K562 (cell line): ENCODE data around the gene CLSTN1. TPM values are rescaled to one million over a fixed set of nuclear protein-coding genes. Genes with fewer than 3 reads are reported as not detected.

Source experiments
- ATAC-seq: fragments of 200-7000 bp; cut with Tn5 transposase; 3 replicates; pipeline ENCODE4 v1.9.1; 2020; ENCODE audit warnings: moderate library complexity
- BruUV-seq: library from RNA; stranded (reverse); fragments of 400-500 nt; replicated peaks from 2 replicates; lab custom pipeline; 2021; lab: Mats Ljungman, UMichigan
- CTCF ChIA-PET: fragments of 300-600 bp; formaldehyde crosslinking; extraction: SDS; loops from one replicate; lab custom pipeline; 2021; ENCODE audit warnings: low intra/inter-chr PET ratio; lab: Yijun Ruan, JAX
- POLR2A ChIA-PET: fragments of 300-600, 350-650 bp; sonication (Branson Sonifier 250); formaldehyde crosslinking; extraction: SDS; loops from one replicate; lab custom pipeline; 2021; ENCODE audit warnings: antibody characterized with exemption, inconsistent platforms; lab: Yijun Ruan, JAX
- DNase-seq, 4 experiments: peaks; one replicate each; pipeline versions ENCODE4 v3.0.0 to v3.0.0-alpha.2; 2011 to 2018; ENCODE audit warnings: low spot score in 3 of 4, mixed read lengths in 3 of 4; ENCODE audit errors: extremely low read depth in 1 of 4
- FAIRE-seq: peaks from 2 replicates; lab custom pipeline; 2011; peaks lifted over from hg19 to GRCh38; lab: Jason Lieb, UNC
- H2AFZ ChIP-seq: 2 replicates; pipeline ENCODE4 v1.6.0; 2011; ENCODE audit warnings: low read depth, low read length, control low read depth, inconsistent platforms
- H3K27ac ChIP-seq: fragments of 200-600 bp; 3 replicates; pipeline ENCODE4 v1.8.0; 2011; ENCODE audit warnings: low read depth, mild to moderate bottlenecking, control low read depth, inconsistent platforms, low read length, moderate library complexity, mixed read lengths; ENCODE audit errors: extremely low read depth
- H3K27me3 ChIP-seq, 2 experiments: fragments of 300-600 bp in 1 of 2; 2 replicates in 1 of 2; 3 replicates in 1 of 2; pipeline versions ENCODE4 v1.6.0 to v1.8.0; 2011; ENCODE audit warnings: inconsistent platforms in 2 of 2, low read length in 2 of 2, mild to moderate bottlenecking in 1 of 2, mixed read lengths in 1 of 2, moderate library complexity in 1 of 2; ENCODE audit not compliant: control insufficient read depth in 2 of 2, insufficient read depth in 2 of 2
- H3K36me3 ChIP-seq: fragments of 300-600 bp; 3 replicates; pipeline ENCODE4 v1.8.0; 2011; ENCODE audit warnings: mild to moderate bottlenecking, low read length, inconsistent platforms; ENCODE audit not compliant: control insufficient read depth, insufficient read depth
- H3K4me1 ChIP-seq, 2 experiments: fragments of 200-600 bp in 1 of 2; replicated peaks in 1 of 2; 2 replicates in 1 of 2; 3 replicates in 1 of 2; pipeline versions ENCODE4 v1.5.1 to v1.8.0; 2011; ENCODE audit warnings: inconsistent platforms in 2 of 2, low read length in 2 of 2, mild to moderate bottlenecking in 1 of 2, mixed read lengths in 1 of 2, moderate library complexity in 1 of 2; ENCODE audit not compliant: control insufficient read depth in 2 of 2, insufficient read depth in 2 of 2
- H3K4me2 ChIP-seq: 2 replicates; pipeline ENCODE4 v1.6.1; 2011; ENCODE audit warnings: low read length, control low read depth, inconsistent platforms, mixed read lengths; ENCODE audit not compliant: insufficient read depth
- H3K4me3 ChIP-seq: fragments of 200-600 bp; sonication (generic), shearing (Covaris generic); 2 replicates; pipeline ENCODE4 v1.5.1; 2016; ENCODE audit warnings: control low read depth, inconsistent platforms
- H3K79me2 ChIP-seq: fragments of 200-600 bp; 3 replicates; pipeline ENCODE4 v1.8.0; 2011; ENCODE audit warnings: low read length, inconsistent platforms; ENCODE audit not compliant: control insufficient read depth, insufficient read depth
- H3K9ac ChIP-seq, 2 experiments: 2 replicates each; pipeline versions ENCODE4 v1.6.0 to v1.6.1; 2011; ENCODE audit warnings: low read depth in 2 of 2, low read length in 2 of 2, control low read depth in 1 of 2, inconsistent platforms in 1 of 2, mild to moderate bottlenecking in 1 of 2, mixed read lengths in 1 of 2; ENCODE audit not compliant: insufficient read depth in 1 of 2
- H3K9me1 ChIP-seq: one replicate; pipeline ENCODE4 v1.6.0; 2011; ENCODE audit warnings: inconsistent platforms, mild to moderate bottlenecking, low read length, moderate library complexity; ENCODE audit not compliant: control insufficient read depth, insufficient read depth
- H3K9me3 ChIP-seq: replicated peaks from 2 replicates; pipeline ENCODE4 v1.5.1; 2011; ENCODE audit warnings: low read depth, low read length, inconsistent platforms; ENCODE audit not compliant: control insufficient read depth, insufficient read depth
- H4K20me1 ChIP-seq: replicated peaks from 2 replicates; pipeline ENCODE4 v1.6.1; 2011; ENCODE audit warnings: low read length, inconsistent platforms, mixed read lengths; ENCODE audit not compliant: control insufficient read depth, insufficient read depth
- KAT7 ChIP-seq: sonication (generic); formaldehyde crosslinking; IDR thresholded peaks from 2 replicates; pipeline ENCODE4 v1.8.0; 2022; ENCODE audit warnings: missing genetic modification reagents, mild to moderate bottlenecking, borderline replicate concordance
- MED1 ChIP-seq: sonication (generic); formaldehyde crosslinking; IDR thresholded peaks from 2 replicates; pipeline ENCODE4 v1.8.1; 2023; ENCODE audit warnings: missing genetic modification reagents, borderline replicate concordance
- NR3C1 ChIP-seq: sonication (generic); formaldehyde crosslinking; IDR thresholded peaks from 2 replicates; pipeline ENCODE4 v1.8.1; 2022; ENCODE audit warnings: missing genetic modification reagents
- TAL1 ChIP-seq: fragments of 450-650 bp; IDR thresholded peaks from 2 replicates; pipeline ENCODE4 v1.6.1; 2016; ENCODE audit warnings: mild to moderate bottlenecking
- ZNF408 ChIP-seq: fragments of 250-450 bp; sonication (Bioruptor Pico); IDR thresholded peaks from 2 replicates; pipeline ENCODE4 v1.4.0; 2020; ENCODE audit warnings: low read depth, mild to moderate bottlenecking, moderate library complexity
- ZNF41 ChIP-seq: fragments of 250-450 bp; sonication (Bioruptor Pico); conservative IDR thresholded peaks from 2 replicates; pipeline ENCODE4 v1.4.0; 2020; ENCODE audit warnings: mild to moderate bottlenecking
- WGBS: fragments of 100-300 bp; shearing (Covaris generic); methylation state at CpG from one replicate; pipeline ENCODE4 v1.1.6; 2016; ENCODE audit warnings: low coverage, mixed read lengths; ENCODE audit not compliant: insufficient coverage; ENCODE audit errors: missing lambda C conversion rate; 5-methylcytosine and 5-hydroxymethylcytosine counted together
- in situ Hi-C: fragments of 300-500 bp; cut with MboI; formaldehyde crosslinking; loops from 4 replicates; pipeline ENCODE4 v1.15.0; 2018; ENCODE audit warnings: inconsistent platforms, mixed read lengths
- intact Hi-C: fragments of 100-400 bp; cut with micrococcal nuclease; formaldehyde crosslinking; loops from 2 replicates; pipeline ENCODE4 v1.14.2; 2022
- polyA plus RNA-seq, 8 experiments: library from polyadenylated mRNA; depleted of rRNA in 4 of 8; stranded (reverse) in 5 of 8; unstranded in 3 of 8; fragments of >200 nt; fragmentation: Nextera tagmentation in 2 of 8; fragmentation: Illumina TruSeq in 1 of 8; extraction: Ambion mirVana in 2 of 8; extraction: Trizol in 1 of 8; gene quantifications; 2 replicates each; pipeline versions ENCODE4 v1.2.1 to v1.2.3, GENCODE V29; 2011 to 2014; ENCODE audit warnings: inconsistent platforms in 1 of 8, missing spikeins in 1 of 8
- total RNA-seq, 7 experiments: library from RNA; depleted of rRNA in 6 of 7; stranded (reverse); fragments of >200 nt in 6 of 7; fragmentation: Illumina TruSeq in 2 of 7; extraction: Trizol in 2 of 7; gene quantifications; 2 replicates each; pipeline versions ENCODE4 v1.2.1 to v1.2.3, GENCODE V29; 2011 to 2021; ENCODE audit warnings: low replicate concordance in 1 of 7
- TF ChIP-seq, protein P1 (sequence below), 3 experiments: IDR thresholded peaks in 2 of 3; conservative IDR thresholded peaks in 1 of 3; 2 replicates each; pipeline ENCODE4 v1.5.1; 2011 to 2012; ENCODE audit warnings: low read length in 3 of 3, mild to moderate bottlenecking in 3 of 3, control low read depth in 2 of 3, improper control_type of control experiment in 1 of 3, inconsistent platforms in 1 of 3, low read depth in 1 of 3, mixed read lengths in 1 of 3, moderate library complexity in 1 of 3; ENCODE audit not compliant: insufficient read depth in 2 of 3
- TF ChIP-seq, protein P2 (sequence below): fragments of 200-800 bp; sonication (Bioruptor generic); IDR thresholded peaks from 2 replicates; pipeline ENCODE4 v1.6.1; 2017; ENCODE audit warnings: missing genetic modification characterization, missing compliant biosample characterization
- TF ChIP-seq, protein P3 (sequence below): fragments of 450-650 bp; IDR thresholded peaks from 2 replicates; pipeline ENCODE4 v1.6.1; 2016; ENCODE audit warnings: mild to moderate bottlenecking

The CLSTN1 gene
- total and polyA plus RNA-seq, 9 of the 15 experiments (the other 6 are each of a cell fraction or from before 2014, with no cell fraction given): 1.1 to 32.5 (median 13.3) TPM

DNA sequence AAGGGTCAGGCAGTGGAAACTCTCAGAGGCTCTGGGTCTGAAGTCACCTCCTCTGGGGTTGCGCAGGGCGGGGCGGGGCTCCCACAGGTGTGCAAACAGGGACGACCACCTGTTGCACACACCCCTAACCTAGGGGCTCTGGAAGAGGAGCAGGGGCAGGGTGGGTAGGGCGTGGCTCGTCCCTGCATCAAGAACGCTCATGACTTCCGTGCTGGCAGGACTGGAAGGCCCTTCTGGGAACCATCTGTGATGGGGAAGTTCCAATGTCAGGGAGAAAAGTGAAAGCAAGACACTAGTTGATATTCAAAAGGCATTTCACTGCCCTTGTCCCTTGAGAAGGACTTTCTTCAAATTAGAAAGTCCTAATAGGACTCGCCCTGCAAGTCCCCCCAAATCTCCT is 22.1 kb upstream of the CLSTN1 start:
- CTCF ChIA-PET: interaction anchor here (0.6 kb wide), 1 partner anchor 68 kb away, joined by 3 read pairs; no protein-coding TSS in a partner anchor
- no peak overlapping the region for H3K9ac ChIP-seq
- no peak for TF ChIP-seq NR3C1 (CRISPR knock-in tag)
- TF ChIP-seq, protein P1, sequence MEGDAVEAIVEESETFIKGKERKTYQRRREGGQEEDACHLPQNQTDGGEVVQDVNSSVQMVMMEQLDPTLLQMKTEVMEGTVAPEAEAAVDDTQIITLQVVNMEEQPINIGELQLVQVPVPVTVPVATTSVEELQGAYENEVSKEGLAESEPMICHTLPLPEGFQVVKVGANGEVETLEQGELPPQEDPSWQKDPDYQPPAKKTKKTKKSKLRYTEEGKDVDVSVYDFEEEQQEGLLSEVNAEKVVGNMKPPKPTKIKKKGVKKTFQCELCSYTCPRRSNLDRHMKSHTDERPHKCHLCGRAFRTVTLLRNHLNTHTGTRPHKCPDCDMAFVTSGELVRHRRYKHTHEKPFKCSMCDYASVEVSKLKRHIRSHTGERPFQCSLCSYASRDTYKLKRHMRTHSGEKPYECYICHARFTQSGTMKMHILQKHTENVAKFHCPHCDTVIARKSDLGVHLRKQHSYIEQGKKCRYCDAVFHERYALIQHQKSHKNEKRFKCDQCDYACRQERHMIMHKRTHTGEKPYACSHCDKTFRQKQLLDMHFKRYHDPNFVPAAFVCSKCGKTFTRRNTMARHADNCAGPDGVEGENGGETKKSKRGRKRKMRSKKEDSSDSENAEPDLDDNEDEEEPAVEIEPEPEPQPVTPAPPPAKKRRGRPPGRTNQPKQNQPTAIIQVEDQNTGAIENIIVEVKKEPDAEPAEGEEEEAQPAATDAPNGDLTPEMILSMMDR (IDR thresholded peaks at IDR 0.05 in 2 of 3, conservative IDR thresholded peaks at IDR 0.05 in 1 of 3; ENCODE audit: insufficient read depth in 2 of 3, low read depth in 1 of 3, low read length in 3 of 3): no peak
- TF ChIP-seq, all 486 proteins: peak for 0
- H3K9me3 ChIP-seq: 0 out of 2 replicates have a peak, but pooled peaks cover 1% of the 10 kb centered on the region
- peaks cover 10 to 59% of the 10 kb centered on the region in 2 experiments; a peak in 4 of 5 replicates for H3K4me1 ChIP-seq
- intact Hi-C loops: no loop called here
- H3K4me3 ChIP-seq: no peak overlapping the region
- no peak for DNase-seq
- H2AFZ ChIP-seq: no peak overlapping the region
- no peaks in the 10 kb centered on the region for H3K9me1 ChIP-seq
- no peak for ATAC-seq
- no TSS peak for BruUV-seq
- WGBS: 38% methylated on average over 9 of the region's 9 CpGs
- H3K79me2 ChIP-seq: no peaks in the 10 kb centered on the region
- FAIRE-seq: no peak
- no peaks in the 10 kb centered on the region for H4K20me1 ChIP-seq
- in situ Hi-C loops: no loop called here
- no peak overlapping the region for H3K27ac ChIP-seq
- no peak overlapping the region for H3K4me2 ChIP-seq
- H3K27me3 ChIP-seq: peaks cover 6 to 19% of the 10 kb centered on the region in 2 experiments; a peak in 3 of 5 replicates
- no peaks in the 10 kb centered on the region for H3K36me3 ChIP-seq
- POLR2A ChIA-PET: no interaction called here

DNA sequence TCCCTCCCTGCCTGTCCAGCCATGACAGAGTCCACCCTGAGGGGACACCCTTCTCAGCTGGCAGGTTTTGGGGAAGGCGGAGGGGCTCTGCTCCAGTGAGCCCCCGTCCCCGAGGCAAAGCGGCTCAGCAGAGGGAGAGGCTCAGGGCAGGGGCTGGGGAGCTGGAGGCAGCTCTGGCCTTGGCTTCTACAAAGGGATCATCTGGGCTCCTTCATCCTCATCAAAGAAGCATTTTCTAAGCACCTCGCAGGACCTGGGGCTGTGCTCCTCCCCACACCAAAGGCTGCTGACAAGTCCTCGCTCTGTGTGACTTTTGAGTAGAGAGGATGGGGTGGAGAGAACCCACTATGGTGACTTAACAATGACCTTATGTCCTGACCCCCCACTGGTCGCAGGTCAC is 21.0 kb upstream of the CLSTN1 start:
- Histone ChIP-seq H3K9me3 (0 out of 2 replicates have a peak, but pooled peaks cover 1% of the 10 kb centered on the region), H3K9ac (0 out of 4 replicates have a peak overlapping the region, but pooled peaks of 1 of the 2 experiments have one; percentile 14), H3K27ac (no peak overlapping the region), H3K4me3 (no peak overlapping the region), H3K9me1 (no peaks in the 10 kb centered on the region), H3K36me3 (no peaks in the 10 kb centered on the region), H3K4me2 (no peak overlapping the region), H2AFZ (no peak overlapping the region), H3K4me1 (peaks cover 7 to 52% of the 10 kb centered on the region in 2 experiments; a peak in 4 of 5 replicates), H3K27me3 (peaks cover 6 to 29% of the 10 kb centered on the region in 2 experiments; a peak in 3 of 5 replicates), H4K20me1 (no peaks in the 10 kb centered on the region), H3K79me2 (no peaks in the 10 kb centered on the region)
- no TSS peak for BruUV-seq
- in situ Hi-C loops (no loop called here), intact Hi-C loops (no loop called here)
- ChIA-PET CTCF (no interaction called here), POLR2A (interaction anchor here (0.7 to 1.6 kb wide), 2 partner anchors 8 to 9 kb away, joined by 3 to 6 read pairs; no protein-coding TSS in a partner anchor)
- no peak for ATAC-seq
- no peak for FAIRE-seq
- no peak for DNase-seq
- WGBS: 53% methylated on average over 7 of the region's 7 CpGs
- TF ChIP-seq MED1 (CRISPR knock-in tag) (no peak), ZNF41 (CRISPR knock-in tag) (no peak), ZNF408 (no peak), TAL1 (no peak), KAT7 (CRISPR knock-in tag) (no peak)
- TF ChIP-seq, protein P2, sequence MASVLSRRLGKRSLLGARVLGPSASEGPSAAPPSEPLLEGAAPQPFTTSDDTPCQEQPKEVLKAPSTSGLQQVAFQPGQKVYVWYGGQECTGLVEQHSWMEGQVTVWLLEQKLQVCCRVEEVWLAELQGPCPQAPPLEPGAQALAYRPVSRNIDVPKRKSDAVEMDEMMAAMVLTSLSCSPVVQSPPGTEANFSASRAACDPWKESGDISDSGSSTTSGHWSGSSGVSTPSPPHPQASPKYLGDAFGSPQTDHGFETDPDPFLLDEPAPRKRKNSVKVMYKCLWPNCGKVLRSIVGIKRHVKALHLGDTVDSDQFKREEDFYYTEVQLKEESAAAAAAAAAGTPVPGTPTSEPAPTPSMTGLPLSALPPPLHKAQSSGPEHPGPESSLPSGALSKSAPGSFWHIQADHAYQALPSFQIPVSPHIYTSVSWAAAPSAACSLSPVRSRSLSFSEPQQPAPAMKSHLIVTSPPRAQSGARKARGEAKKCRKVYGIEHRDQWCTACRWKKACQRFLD (CRISPR knock-in tag): no peak
- TF ChIP-seq, protein P3, sequence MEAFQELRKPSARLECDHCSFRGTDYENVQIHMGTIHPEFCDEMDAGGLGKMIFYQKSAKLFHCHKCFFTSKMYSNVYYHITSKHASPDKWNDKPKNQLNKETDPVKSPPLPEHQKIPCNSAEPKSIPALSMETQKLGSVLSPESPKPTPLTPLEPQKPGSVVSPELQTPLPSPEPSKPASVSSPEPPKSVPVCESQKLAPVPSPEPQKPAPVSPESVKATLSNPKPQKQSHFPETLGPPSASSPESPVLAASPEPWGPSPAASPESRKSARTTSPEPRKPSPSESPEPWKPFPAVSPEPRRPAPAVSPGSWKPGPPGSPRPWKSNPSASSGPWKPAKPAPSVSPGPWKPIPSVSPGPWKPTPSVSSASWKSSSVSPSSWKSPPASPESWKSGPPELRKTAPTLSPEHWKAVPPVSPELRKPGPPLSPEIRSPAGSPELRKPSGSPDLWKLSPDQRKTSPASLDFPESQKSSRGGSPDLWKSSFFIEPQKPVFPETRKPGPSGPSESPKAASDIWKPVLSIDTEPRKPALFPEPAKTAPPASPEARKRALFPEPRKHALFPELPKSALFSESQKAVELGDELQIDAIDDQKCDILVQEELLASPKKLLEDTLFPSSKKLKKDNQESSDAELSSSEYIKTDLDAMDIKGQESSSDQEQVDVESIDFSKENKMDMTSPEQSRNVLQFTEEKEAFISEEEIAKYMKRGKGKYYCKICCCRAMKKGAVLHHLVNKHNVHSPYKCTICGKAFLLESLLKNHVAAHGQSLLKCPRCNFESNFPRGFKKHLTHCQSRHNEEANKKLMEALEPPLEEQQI: no peak
